ENCODE measurements around the gene LRP1B. TPM values are rescaled to one million over a fixed set of nuclear protein-coding genes. Genes with fewer than 3 reads are reported as not detected.

The LRP1B gene
- total and polyA plus RNA-seq, 2 donors from 2014 or later: 0.69 to 1.2 TPM

DNA sequence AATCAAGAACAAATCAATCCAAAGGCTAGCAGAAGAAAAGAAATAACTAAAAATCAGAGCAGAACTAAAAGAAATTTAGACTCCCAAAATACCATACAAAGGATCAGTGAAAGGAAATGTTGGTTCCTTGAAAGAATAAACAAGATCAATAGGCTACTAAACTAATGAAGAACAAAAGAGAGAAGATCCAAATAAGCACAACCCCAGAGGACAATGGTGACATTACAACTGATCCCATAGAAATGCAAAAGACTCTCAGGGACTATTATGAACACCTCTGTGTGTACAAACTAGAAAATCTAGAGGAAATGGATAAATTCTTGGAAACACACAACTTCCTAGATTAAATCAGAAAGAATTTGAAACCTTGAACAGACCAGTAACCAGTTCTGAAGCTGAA, 1186.9 kb downstream of the LRP1B start:
- FAIRE-seq: no peak
- H3K9me3 ChIP-seq (ENCODE audit: control insufficient read depth in 2 of 3, insufficient read depth in 1 of 3, low read length in 3 of 3): no peaks in the 10 kb centered on the region
- intact Hi-C loops (cut with DNase I): no loop called here
- TF ChIP-seq CTCF (IDR thresholded peaks at IDR 0.05; ENCODE audit: borderline replicate concordance, extremely low read depth, insufficient read depth): no peak
- no peaks in the 10 kb centered on the region for H3K27me3 ChIP-seq (ENCODE audit: control insufficient read depth, insufficient read depth, low read length)
- no peak for DNase-seq
- no peaks in the 10 kb centered on the region for H3K36me3 ChIP-seq (ENCODE audit: control insufficient read depth in 2 of 3, insufficient read depth in 3 of 3, low read length in 3 of 3)
- H3K9ac ChIP-seq (ENCODE audit: low read length in 3 of 3): no peak overlapping the region
- H3K4me1 ChIP-seq (ENCODE audit: control insufficient read depth in 2 of 3, insufficient read depth in 2 of 3, low read depth in 1 of 3, low read length in 3 of 3): no peaks in the 10 kb centered on the region
- no peak overlapping the region for H3K4me3 ChIP-seq (ENCODE audit: low read length in 3 of 3)
- no peak overlapping the region for H3K27ac ChIP-seq (ENCODE audit: low read depth in 2 of 2, low read length in 2 of 2)

DNA sequence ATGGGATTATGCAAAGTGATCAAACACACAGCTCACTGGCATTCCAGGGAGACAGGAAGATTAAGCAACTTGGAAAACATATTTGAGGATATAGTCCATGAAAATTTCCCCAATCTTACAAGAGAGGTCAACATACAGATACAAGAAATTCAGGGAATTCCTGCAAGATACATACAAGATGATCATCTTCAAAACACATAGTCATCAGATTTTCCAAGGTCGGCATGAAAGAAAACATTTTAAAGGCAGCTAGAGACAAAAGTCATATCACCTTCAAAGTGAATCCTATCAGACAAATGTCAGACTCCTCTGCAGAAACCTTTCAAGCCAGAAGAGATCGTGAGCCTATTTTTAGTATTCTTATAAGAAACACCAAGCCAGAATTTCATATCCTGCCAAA, 1188.5 kb downstream of the LRP1B start:
- TF ChIP-seq CTCF (IDR thresholded peaks at IDR 0.05; ENCODE audit: borderline replicate concordance, extremely low read depth, insufficient read depth): no peak
- Histone ChIP-seq H3K9me3 (ENCODE audit: control insufficient read depth in 2 of 3, insufficient read depth in 1 of 3, low read length in 3 of 3) (no peaks in the 10 kb centered on the region), H3K4me1 (ENCODE audit: control insufficient read depth in 2 of 3, insufficient read depth in 2 of 3, low read depth in 1 of 3, low read length in 3 of 3) (no peaks in the 10 kb centered on the region), H3K36me3 (ENCODE audit: control insufficient read depth in 2 of 3, insufficient read depth in 3 of 3, low read length in 3 of 3) (no peaks in the 10 kb centered on the region), H3K9ac (ENCODE audit: low read length in 3 of 3) (no peak overlapping the region), H3K4me3 (ENCODE audit: low read length in 3 of 3) (no peak overlapping the region), H3K27ac (ENCODE audit: low read depth in 2 of 2, low read length in 2 of 2) (no peak overlapping the region), H3K27me3 (ENCODE audit: control insufficient read depth, insufficient read depth, low read length) (no peaks in the 10 kb centered on the region)
- intact Hi-C loops (cut with DNase I): no loop called here
- DNase-seq: no peak
- FAIRE-seq: no peak

GRCh38 chr2:140929849-140930248, 1201.0 kb downstream of the LRP1B start:
- DNase-seq (peak in 2 of 5 donors; percentile 9 to 55), FAIRE-seq (no peak)
- H3K27ac ChIP-seq (ENCODE audit: low read depth in 2 of 2, low read length in 2 of 2): no peak overlapping the region
- H3K9me3 ChIP-seq (ENCODE audit: control insufficient read depth in 2 of 3, insufficient read depth in 1 of 3, low read length in 3 of 3): no peaks in the 10 kb centered on the region
- no peak overlapping the region for H3K9ac ChIP-seq (ENCODE audit: low read length in 3 of 3)
- H3K27me3 ChIP-seq (ENCODE audit: control insufficient read depth, insufficient read depth, low read length): no peaks in the 10 kb centered on the region
- intact Hi-C loops (cut with DNase I): no loop called here
- TF ChIP-seq CTCF (IDR thresholded peaks at IDR 0.05; ENCODE audit: borderline replicate concordance, extremely low read depth, insufficient read depth): no peak
- no peaks in the 10 kb centered on the region for H3K4me1 ChIP-seq (ENCODE audit: control insufficient read depth in 2 of 3, insufficient read depth in 2 of 3, low read depth in 1 of 3, low read length in 3 of 3)
- no peak overlapping the region for H3K4me3 ChIP-seq (ENCODE audit: low read length in 3 of 3)
- H3K36me3 ChIP-seq (ENCODE audit: control insufficient read depth in 2 of 3, insufficient read depth in 3 of 3, low read length in 3 of 3): no peaks in the 10 kb centered on the region

DNA sequence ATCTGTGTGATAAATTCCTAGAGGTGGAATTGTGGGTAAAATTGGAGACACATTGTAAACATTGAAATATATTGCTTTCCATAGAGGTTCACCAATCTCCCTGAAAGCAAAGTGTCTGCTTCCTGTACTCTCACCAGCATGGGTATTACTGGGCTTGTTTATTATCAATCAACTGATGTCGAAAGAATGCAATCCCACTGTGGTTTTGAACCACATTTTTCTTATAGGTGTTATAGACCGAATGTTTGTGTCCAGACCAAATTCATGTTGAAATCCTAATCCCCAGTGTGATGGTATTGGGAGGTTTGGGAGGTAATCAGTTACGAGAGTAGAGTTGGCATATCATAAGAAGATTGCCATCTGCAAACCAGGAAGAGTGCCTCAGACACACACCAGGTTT, 1212.4 kb downstream of the LRP1B start:
- H3K36me3 ChIP-seq (ENCODE audit: control insufficient read depth in 2 of 3, insufficient read depth in 3 of 3, low read length in 3 of 3): no peaks in the 10 kb centered on the region
- TF ChIP-seq CTCF (IDR thresholded peaks at IDR 0.05; ENCODE audit: borderline replicate concordance, extremely low read depth, insufficient read depth): no peak

More for the DNA sequence above, 1212.4 kb downstream of the LRP1B start:
- H3K27me3 ChIP-seq (ENCODE audit: control insufficient read depth, insufficient read depth, low read length): no peaks in the 10 kb centered on the region
- no peaks in the 10 kb centered on the region for H3K9me3 ChIP-seq (ENCODE audit: control insufficient read depth in 2 of 3, insufficient read depth in 1 of 3, low read length in 3 of 3)
- DNase-seq (no peak), FAIRE-seq (no peak)
- no peaks in the 10 kb centered on the region for H3K4me1 ChIP-seq (ENCODE audit: control insufficient read depth in 2 of 3, insufficient read depth in 2 of 3, low read depth in 1 of 3, low read length in 3 of 3)
- no peak overlapping the region for H3K27ac ChIP-seq (ENCODE audit: low read depth in 2 of 2, low read length in 2 of 2)
- no peak overlapping the region for H3K9ac ChIP-seq (ENCODE audit: low read length in 3 of 3)
- intact Hi-C loops (cut with DNase I): no loop called here
- no peak overlapping the region for H3K4me3 ChIP-seq (ENCODE audit: low read length in 3 of 3)
